ENCODE data around the gene CRLF2.
"Not testable (repeated sequence)": the region's sequence is repeated elsewhere in the genome, so short reads cannot be mapped to it uniquely, and the experiment has no call there.

Gene CRLF2

GRCh38 chrX:1172496-1172895, 40.0 kb downstream of the CRLF2 start:
- DNase-seq: no peak
- no peak for TF ChIP-seq CTCF (IDR thresholded peaks at IDR 0.05; ENCODE audit: low read depth, low read length, missing control alignments)
- Histone ChIP-seq H3K27me3 (replicated peaks) (no peaks in the 10 kb centered on the region), H3K36me3 (replicated peaks) (no peaks in the 10 kb centered on the region), H3K27ac (no peak overlapping the region), H3K4me3 (ENCODE audit: low read depth, low read length) (no peak overlapping the region)
- in situ Hi-C loops (cut with HindIII; ENCODE audit: low pct_ligation_motif_present, low sequenced_read_pairs): no loop called here

- in situ Hi-C loops (cut with HindIII; ENCODE audit: low pct_ligation_motif_present, low sequenced_read_pairs); H3K27me3 ChIP-seq (replicated peaks); DNase-seq; H3K4me3 ChIP-seq (ENCODE audit: low read depth, low read length); H3K27ac ChIP-seq; H3K36me3 ChIP-seq (replicated peaks): not testable (repeated sequence)
Observed at GRCh38 chrX:1171915-1172314, 40.5 kb downstream of the CRLF2 start.

- in situ Hi-C loops (cut with HindIII; ENCODE audit: low pct_ligation_motif_present, low sequenced_read_pairs): no loop called here
- Histone ChIP-seq H3K27ac (no peak overlapping the region), H3K4me3 (ENCODE audit: low read depth, low read length) (no peak overlapping the region), H3K27me3 (replicated peaks) (no peaks in the 10 kb centered on the region), H3K36me3 (replicated peaks) (no peaks in the 10 kb centered on the region)
- no peak for TF ChIP-seq CTCF (IDR thresholded peaks at IDR 0.05; ENCODE audit: low read depth, low read length, missing control alignments)
- no peak for DNase-seq
Observed at GRCh38 chrX:1170243-1170642, 42.2 kb downstream of the CRLF2 start.

GRCh38 chrX:1169189-1169588, 43.3 kb downstream of the CRLF2 start:
- TF ChIP-seq CTCF (IDR thresholded peaks at IDR 0.05; ENCODE audit: low read depth, low read length, missing control alignments): no peak
- H3K4me3 ChIP-seq (ENCODE audit: low read depth, low read length): no peak overlapping the region
- DNase-seq: no peak
- no peak overlapping the region for H3K27ac ChIP-seq
- no peaks in the 10 kb centered on the region for H3K36me3 ChIP-seq (replicated peaks)
- H3K27me3 ChIP-seq (replicated peaks): no peaks in the 10 kb centered on the region
- in situ Hi-C loops (cut with HindIII; ENCODE audit: low pct_ligation_motif_present, low sequenced_read_pairs): no loop called here

- DNase-seq: no peak
- H3K27ac ChIP-seq: no peak overlapping the region
- no peaks in the 10 kb centered on the region for H3K27me3 ChIP-seq (replicated peaks)
- in situ Hi-C loops (cut with HindIII; ENCODE audit: low pct_ligation_motif_present, low sequenced_read_pairs): no loop called here
- H3K4me3 ChIP-seq (ENCODE audit: low read depth, low read length): no peak overlapping the region
- no peaks in the 10 kb centered on the region for H3K36me3 ChIP-seq (replicated peaks)
- no peak for TF ChIP-seq CTCF (IDR thresholded peaks at IDR 0.05; ENCODE audit: low read depth, low read length, missing control alignments)
Observed at GRCh38 chrX:1167918-1168481, 44.4 kb downstream of the CRLF2 start.

- in situ Hi-C loops (cut with HindIII; ENCODE audit: low pct_ligation_motif_present, low sequenced_read_pairs): no loop called here
- DNase-seq: no peak
Observed at GRCh38 chrX:1167466-1167865, 45.0 kb downstream of the CRLF2 start.

More at GRCh38 chrX:1167466-1167865, 45.0 kb downstream of the CRLF2 start:
- Histone ChIP-seq H3K27me3 (replicated peaks) (no peaks in the 10 kb centered on the region), H3K36me3 (replicated peaks) (no peaks in the 10 kb centered on the region), H3K27ac (no peak overlapping the region), H3K4me3 (ENCODE audit: low read depth, low read length) (no peak overlapping the region)
- no peak for TF ChIP-seq CTCF (IDR thresholded peaks at IDR 0.05; ENCODE audit: low read depth, low read length, missing control alignments)
